H9 (cell line): Measurements from ENCODE around the gene CLEC3A. TPM values are rescaled to one million over a fixed set of nuclear protein-coding genes. Genes with fewer than 3 reads are reported as not detected.

ENCODE experiments used
- DNase-seq: peaks from one replicate; pipeline ENCODE4 v3.0.0-alpha.2; 2017
- H2AFZ ChIP-seq: one replicate; pipeline ENCODE4 v1.6.1; 2013; ENCODE audit warnings: mild to moderate bottlenecking, low read length, control low read depth, moderate library complexity
- H2AK5ac ChIP-seq: 2 replicates; pipeline ENCODE4 v1.6.1; 2013; ENCODE audit warnings: low read length, control low read depth, mixed read lengths; ENCODE audit not compliant: insufficient read length
- H2BK120ac ChIP-seq: one replicate; pipeline ENCODE4 v1.6.1; 2013; ENCODE audit warnings: low read depth, mild to moderate bottlenecking, low read length, control low read depth, inconsistent platforms; ENCODE audit not compliant: poor library complexity, severe bottlenecking
- H2BK12ac ChIP-seq: 2 replicates; pipeline ENCODE4 v1.6.1; 2013; ENCODE audit warnings: low read length, control low read depth, mixed read lengths, low read depth; ENCODE audit not compliant: insufficient read length
- H2BK15ac ChIP-seq: 2 replicates; pipeline ENCODE4 v1.6.1; 2013; ENCODE audit warnings: low read depth, low read length, control low read depth
- H2BK20ac ChIP-seq: one replicate; pipeline ENCODE4 v1.6.1; 2013; ENCODE audit warnings: low read depth, mild to moderate bottlenecking, low read length, control low read depth, inconsistent platforms; ENCODE audit not compliant: poor library complexity, severe bottlenecking
- H2BK5ac ChIP-seq: 2 replicates; pipeline ENCODE4 v1.6.1; 2013; ENCODE audit warnings: low read length, control low read depth, mixed read lengths; ENCODE audit not compliant: insufficient read length
- H3K14ac ChIP-seq: 2 replicates; pipeline ENCODE4 v1.6.1; 2013; ENCODE audit warnings: low read length, control low read depth; ENCODE audit not compliant: insufficient read depth
- H3K18ac ChIP-seq: 2 replicates; pipeline ENCODE4 v1.6.1; 2013; ENCODE audit warnings: low read depth, mild to moderate bottlenecking, mixed read lengths, low read length, control low read depth; ENCODE audit not compliant: insufficient read length
- H3K23ac ChIP-seq: 2 replicates; pipeline ENCODE4 v1.6.1; 2013; ENCODE audit warnings: low read length, control low read depth, mixed read lengths, low read depth; ENCODE audit not compliant: insufficient read length
- H3K23me2 ChIP-seq: 2 replicates; pipeline ENCODE4 v1.6.1; 2013; ENCODE audit warnings: low read depth, mild to moderate bottlenecking, mixed read lengths, low read length, control low read depth; ENCODE audit not compliant: insufficient read length, poor library complexity, severe bottlenecking
- H3K27ac ChIP-seq: 2 replicates; pipeline ENCODE4 v1.5.1; 2013; ENCODE audit warnings: low read length, control low read depth, mixed read lengths, low read depth; ENCODE audit not compliant: insufficient read length
- H3K27me3 ChIP-seq: 2 replicates; pipeline ENCODE4 v1.6.1; 2013; ENCODE audit warnings: low read length, control low read depth, inconsistent platforms; ENCODE audit not compliant: insufficient read depth
- H3K4ac ChIP-seq: 2 replicates; pipeline ENCODE4 v1.6.1; 2013; ENCODE audit warnings: low read depth, mild to moderate bottlenecking, control low read depth, inconsistent platforms, low read length, moderate library complexity
- H3K4me1 ChIP-seq: 2 replicates; pipeline ENCODE4 v1.6.1; 2013; ENCODE audit warnings: low read length, control low read depth, inconsistent platforms; ENCODE audit not compliant: insufficient read depth
- H3K4me2 ChIP-seq: 2 replicates; pipeline ENCODE4 v1.6.1; 2013; ENCODE audit warnings: low read length, control low read depth, mixed read lengths; ENCODE audit not compliant: insufficient read length, insufficient read depth
- H3K56ac ChIP-seq: 2 replicates; pipeline ENCODE4 v1.6.1; 2013; ENCODE audit warnings: low read depth, mild to moderate bottlenecking, mixed read lengths, low read length, control low read depth; ENCODE audit not compliant: insufficient read length
- H3K79me1 ChIP-seq: 2 replicates; pipeline ENCODE4 v1.6.1; 2013; ENCODE audit warnings: low read depth, mild to moderate bottlenecking, moderate library complexity, low read length, control low read depth, inconsistent platforms; ENCODE audit not compliant: insufficient read depth, poor library complexity, severe bottlenecking
- H3K79me2 ChIP-seq: 2 replicates; pipeline ENCODE4 v1.6.1; 2013; ENCODE audit warnings: low read length, control low read depth, inconsistent platforms; ENCODE audit not compliant: insufficient read depth
- H3K9ac ChIP-seq: 2 replicates; pipeline ENCODE4 v1.6.1; 2013; ENCODE audit warnings: low read length, control low read depth, mixed read lengths; ENCODE audit not compliant: insufficient read length; ENCODE audit errors: extremely low read depth
- H3K9me3 ChIP-seq: one replicate; pipeline ENCODE4 v1.6.1; 2013; ENCODE audit warnings: low read depth, low read length, inconsistent platforms; ENCODE audit not compliant: control insufficient read depth
- H3T11ph ChIP-seq: one replicate; pipeline ENCODE4 v1.6.1; 2013; ENCODE audit warnings: mild to moderate bottlenecking, low read length, control low read depth, inconsistent platforms
- H4K20me1 ChIP-seq: one replicate; pipeline ENCODE4 v1.6.1; 2013; ENCODE audit not compliant: control insufficient read depth, insufficient read length, insufficient read depth
- H4K5ac ChIP-seq: 2 replicates; pipeline ENCODE4 v1.6.1; 2013; ENCODE audit warnings: low read depth, mild to moderate bottlenecking, mixed read lengths, low read length, control low read depth; ENCODE audit not compliant: insufficient read length
- H4K8ac ChIP-seq: replicated peaks from 2 replicates; pipeline ENCODE4 v1.6.1; 2013; ENCODE audit warnings: low read length, control low read depth, mixed read lengths, low read depth; ENCODE audit not compliant: insufficient read length
- H4K91ac ChIP-seq: 2 replicates; pipeline ENCODE4 v1.6.1; 2013; ENCODE audit warnings: low read depth, mild to moderate bottlenecking, moderate library complexity, mixed read lengths, low read length, control low read depth; ENCODE audit not compliant: insufficient read length
- H3K27ac Mint-ChIP-seq, 3 experiments: 2 replicates in 2 of 3; 3 replicates in 1 of 3; pipeline ENCODE4 v1.8.0; 2020 to 2021; ENCODE audit warnings: mixed read lengths in 3 of 3, mild to moderate bottlenecking in 1 of 3, moderate library complexity in 1 of 3
- H3K27me3 Mint-ChIP-seq: 2 replicates; pipeline ENCODE4 v1.8.0; 2021; ENCODE audit warnings: low read depth, mild to moderate bottlenecking, moderate library complexity, mixed read lengths
- H3K36me3 Mint-ChIP-seq, 3 experiments: 2 replicates in 2 of 3; 3 replicates in 1 of 3; pipeline ENCODE4 v1.8.0; 2020 to 2021; ENCODE audit warnings: low read depth in 3 of 3, mixed read lengths in 3 of 3; ENCODE audit not compliant: insufficient read depth in 1 of 3
- H3K4me1 Mint-ChIP-seq, 2 experiments: 2 replicates each; pipeline ENCODE4 v1.8.0; 2020; ENCODE audit warnings: mixed read lengths in 2 of 2
- H3K4me3 Mint-ChIP-seq, 2 experiments: 2 replicates in 1 of 2; 3 replicates in 1 of 2; pipeline ENCODE4 v1.8.0; 2020 to 2021; ENCODE audit warnings: mild to moderate bottlenecking in 2 of 2, mixed read lengths in 2 of 2, moderate library complexity in 1 of 2
- H3K9me3 Mint-ChIP-seq, 2 experiments: 2 replicates in 1 of 2; 3 replicates in 1 of 2; pipeline ENCODE4 v1.8.0; 2020; ENCODE audit warnings: mild to moderate bottlenecking in 2 of 2, mixed read lengths in 2 of 2, moderate library complexity in 1 of 2
- CTCF ChIP-seq: fragments of 200-600 bp; sonication (generic); conservative IDR thresholded peaks from 3 replicates; pipeline ENCODE4 v1.8.0; 2021; ENCODE audit warnings: antibody characterized with exemption, mild to moderate bottlenecking
- WGBS: extraction: QIAGEN DNeasy Blood & Tissue Kit; methylation state at CpG from one replicate; pipeline ENCODE4 v1.1.7; 2013; ENCODE audit warnings: missing lambda C conversion rate, low lambda C conversion rate, mixed read lengths; ENCODE audit not compliant: insufficient read length; ENCODE audit errors: extremely low coverage; 5-methylcytosine and 5-hydroxymethylcytosine counted together
- long read RNA-seq: library from polyadenylated mRNA; unstranded; transcript quantifications from one replicate; pipeline ENCODE4 v2.0.0, GENCODE V29; 2020
- total RNA-seq: library from RNA; stranded (reverse); gene quantifications from 2 replicates; pipeline ENCODE4 v1.2.1, GENCODE V29; 2021

CLEC3A gene
- total RNA-seq: not detected in 2 replicates
- long read RNA-seq: 0 reads

- no peaks in the 10 kb centered on the region; a peak in 1 of 7 replicates for H3K36me3 Mint-ChIP-seq
- no peak within 1 kb of the TSS for H3K56ac ChIP-seq
- H3K79me2 ChIP-seq: no peaks in the 10 kb centered on the region
- H2BK12ac ChIP-seq: no peak within 1 kb of the TSS
- no peak within 1 kb of the TSS for H4K91ac ChIP-seq
- no peak within 1 kb of the TSS for H2BK15ac ChIP-seq
- peaks cover 17 to 23% of the 10 kb centered on the region in 2 experiments for H3K4me1 Mint-ChIP-seq
- no peak within 1 kb of the TSS for H3K27ac ChIP-seq
- no peak within 1 kb of the TSS for H2AFZ ChIP-seq
- no peak for DNase-seq
- no peak within 1 kb of the TSS for H2AK5ac ChIP-seq
- peaks cover 41% of the 10 kb centered on the region for H3K27me3 Mint-ChIP-seq
- peak; percentile 17; the same call in 1 of the 3 replicates for TF ChIP-seq CTCF
- no peak within 1 kb of the TSS for H4K8ac ChIP-seq
- H2BK5ac ChIP-seq: no peak within 1 kb of the TSS
- H3K23ac ChIP-seq: no peak within 1 kb of the TSS
- H2BK20ac ChIP-seq: no peak within 1 kb of the TSS
- H3K27me3 ChIP-seq: no peaks in the 10 kb centered on the region
- H3T11ph ChIP-seq: no peak within 1 kb of the TSS
- no peak within 1 kb of the TSS; the same call in 1 of the 2 replicates for H3K14ac ChIP-seq
- no peaks in the 10 kb centered on the region for H3K9me3 ChIP-seq
- H3K4ac ChIP-seq: no peak within 1 kb of the TSS
- no peak within 1 kb of the TSS for H2BK120ac ChIP-seq
- H4K20me1 ChIP-seq: no peaks in the 10 kb centered on the region
- WGBS: no CpG with 5 or more reads among the region's 5 CpGs
- no peak within 1 kb of the TSS for H3K4me3 Mint-ChIP-seq
- H3K23me2 ChIP-seq: no peaks in the 10 kb centered on the region
- H3K18ac ChIP-seq: no peak within 1 kb of the TSS
- H3K9ac ChIP-seq: no peak within 1 kb of the TSS
- no peak within 1 kb of the TSS for H4K5ac ChIP-seq
- H3K27ac Mint-ChIP-seq: no peak within 1 kb of the TSS
- no peak within 1 kb of the TSS for H3K4me2 ChIP-seq
- H3K9me3 Mint-ChIP-seq: no peaks in the 10 kb centered on the region
- no peaks in the 10 kb centered on the region for H3K79me1 ChIP-seq
- no peaks in the 10 kb centered on the region for H3K4me1 ChIP-seq
Measured at GRCh38 chr16:78022347-78023060, at the start of gene CLEC3A. TSS of gene CLEC3A (plus strand) at chr16:78022548. CDS start at chr16:78022627, 79 bp downstream.
